GM19397 (cell line): ENCODE data around the gene SCGB1D1.

ENCODE experiments used
- ATAC-seq: cut with Tn5 transposase; IDR thresholded peaks from one replicate; pipeline ENCODE4 v1.9.1; 2021; ENCODE audit warnings: mild to moderate bottlenecking, moderate library complexity; ENCODE audit not compliant: unreplicated experiment

Gene SCGB1D1

GRCh38 chr11:62190011-62190410 is at the start of gene SCGB1D1:
SCGB1D1 (plus strand) TSS chr11:62190216; CDS start chr11:62190285, 69 bp downstream.
- no peak for ATAC-seq

- no peak for ATAC-seq
Observed at GRCh38 chr11:62140304-62141110, 49.5 kb upstream of the SCGB1D1 start.

- ATAC-seq = no peak
Observed at GRCh38 chr11:62141111-62142042, 48.6 kb upstream of the SCGB1D1 start.

- ATAC-seq = no peak
Observed at GRCh38 chr11:62142043-62142375, 48.0 kb upstream of the SCGB1D1 start.

- ATAC-seq = no peak
Observed at GRCh38 chr11:62142921-62143320, 47.1 kb upstream of the SCGB1D1 start.

- ATAC-seq = no peak
Observed at GRCh38 chr11:62143727-62144126, 46.3 kb upstream of the SCGB1D1 start.

GRCh38 chr11:62144641-62145255 is 45.3 kb upstream of the SCGB1D1 start:
- ATAC-seq = no peak

- no peak for ATAC-seq
Observed at GRCh38 chr11:62145261-62145871, 44.6 kb upstream of the SCGB1D1 start.

- no peak for ATAC-seq
Observed at GRCh38 chr11:62146476-62147200, 43.4 kb upstream of the SCGB1D1 start.

GRCh38 chr11:62147545-62147944 is 42.5 kb upstream of the SCGB1D1 start:
- ATAC-seq = no peak

GRCh38 chr11:62148271-62148980 is 41.6 kb upstream of the SCGB1D1 start:
- ATAC-seq = no peak

GRCh38 chr11:62149986-62150886 is 39.8 kb upstream of the SCGB1D1 start:
- no peak for ATAC-seq

- ATAC-seq = no peak
Observed at GRCh38 chr11:62150887-62151736, 38.9 kb upstream of the SCGB1D1 start.

- no peak for ATAC-seq
Observed at GRCh38 chr11:62151737-62152102, 38.3 kb upstream of the SCGB1D1 start.

- ATAC-seq = no peak
Observed at GRCh38 chr11:62152245-62153086, 37.5 kb upstream of the SCGB1D1 start.

GRCh38 chr11:62153087-62153395 is 37.0 kb upstream of the SCGB1D1 start:
- no peak for ATAC-seq

- no peak for ATAC-seq
Observed at GRCh38 chr11:62153617-62154016, 36.4 kb upstream of the SCGB1D1 start.
